HPDE6-E6E7 (cell line): ENCODE measurements around the gene SLC6A9.

Experiments used
- DNase-seq: peaks from one replicate; pipeline ENCODE4 v3.0.0; 2011; ENCODE audit warnings: missing footprints; ENCODE audit errors: extremely low spot score

The SLC6A9 gene

DNA sequence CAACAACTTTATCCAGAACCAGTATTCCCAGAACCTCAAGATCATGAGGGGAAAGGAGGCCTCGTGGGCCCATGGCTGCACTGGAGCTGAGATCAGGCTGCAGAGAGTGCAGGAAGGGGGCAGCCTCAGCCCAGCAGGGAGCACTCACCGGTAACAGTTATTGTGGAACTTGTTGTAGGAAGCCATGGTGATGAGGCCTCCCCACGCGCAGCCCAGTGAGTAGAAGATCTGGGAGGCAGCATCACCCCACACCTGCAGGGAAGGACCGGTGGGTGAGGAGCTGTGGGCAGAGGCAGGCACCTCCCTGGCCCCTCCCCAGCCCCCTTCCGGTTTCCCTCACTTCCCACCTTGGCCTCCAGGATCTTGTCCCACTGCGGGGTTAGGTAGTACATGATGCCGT lies 29.1 kb downstream of the SLC6A9 start:
- no peak for DNase-seq

DNA sequence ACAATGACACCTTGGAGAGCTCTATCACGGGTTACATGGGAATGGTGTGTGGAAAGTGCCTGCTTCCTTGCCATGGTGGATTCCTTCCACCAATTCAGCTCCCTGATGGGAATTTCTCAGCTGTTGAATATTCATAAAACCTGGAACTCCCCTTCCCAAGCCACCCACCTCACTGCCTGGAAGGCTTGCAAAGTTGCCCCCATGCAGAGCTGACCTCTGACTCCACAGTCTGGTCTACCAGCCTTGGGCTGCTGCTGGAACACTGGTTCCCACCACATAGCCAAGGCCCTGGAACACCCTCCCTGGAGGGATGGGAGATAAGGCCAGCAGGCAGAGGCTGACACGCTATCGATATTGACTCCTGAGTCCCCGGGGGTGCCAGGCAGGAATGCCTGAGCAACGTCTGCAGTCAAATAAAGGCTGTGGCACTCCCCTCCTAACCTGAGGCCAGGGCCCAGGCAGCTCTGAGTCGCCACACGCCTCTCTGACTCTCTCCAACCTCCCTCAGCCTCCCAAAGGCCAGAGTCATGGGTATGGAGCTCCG lies 31.1 kb downstream of the SLC6A9 start:
- DNase-seq: no peak

DNA sequence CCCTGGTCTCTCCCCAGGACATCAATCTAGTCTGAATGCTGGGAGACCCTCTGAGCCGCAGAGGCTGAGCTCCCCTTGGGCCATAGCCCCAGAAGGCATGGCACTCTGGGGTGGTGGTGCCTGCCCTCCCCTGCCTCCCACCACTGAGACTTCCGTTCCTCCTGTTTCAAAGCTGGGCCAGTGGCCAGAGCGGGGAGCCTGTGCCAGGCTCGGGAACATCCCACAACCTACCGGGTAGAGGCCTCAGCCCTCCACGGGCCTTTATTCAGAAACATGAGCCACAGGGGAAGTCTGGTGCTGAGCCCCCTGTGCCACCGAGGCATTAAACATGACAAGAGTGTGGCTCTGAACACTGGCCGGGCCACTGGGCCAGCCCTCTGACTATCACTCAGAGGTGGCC lies 31.8 kb downstream of the SLC6A9 start:
- no peak for DNase-seq

DNA sequence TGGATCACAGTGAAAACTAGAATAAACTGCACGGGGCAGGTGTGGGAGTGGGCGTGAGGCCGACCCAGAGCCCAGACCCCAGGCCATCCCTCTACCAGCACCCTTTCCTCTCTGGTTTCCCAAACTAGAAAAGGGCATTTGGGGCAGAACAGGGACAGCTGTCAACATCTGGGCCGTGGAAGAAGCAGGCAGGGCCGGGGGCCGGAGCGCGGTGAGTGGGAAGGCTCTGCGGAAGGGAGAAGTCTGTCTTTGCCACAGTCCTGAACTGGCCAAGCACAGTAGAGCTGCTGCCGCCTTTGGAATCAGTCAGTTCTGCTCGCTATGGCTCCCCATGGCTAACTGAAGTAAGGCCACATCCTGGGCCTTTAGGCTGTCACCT lies 33.3 kb downstream of the SLC6A9 start:
- no peak for DNase-seq

DNA sequence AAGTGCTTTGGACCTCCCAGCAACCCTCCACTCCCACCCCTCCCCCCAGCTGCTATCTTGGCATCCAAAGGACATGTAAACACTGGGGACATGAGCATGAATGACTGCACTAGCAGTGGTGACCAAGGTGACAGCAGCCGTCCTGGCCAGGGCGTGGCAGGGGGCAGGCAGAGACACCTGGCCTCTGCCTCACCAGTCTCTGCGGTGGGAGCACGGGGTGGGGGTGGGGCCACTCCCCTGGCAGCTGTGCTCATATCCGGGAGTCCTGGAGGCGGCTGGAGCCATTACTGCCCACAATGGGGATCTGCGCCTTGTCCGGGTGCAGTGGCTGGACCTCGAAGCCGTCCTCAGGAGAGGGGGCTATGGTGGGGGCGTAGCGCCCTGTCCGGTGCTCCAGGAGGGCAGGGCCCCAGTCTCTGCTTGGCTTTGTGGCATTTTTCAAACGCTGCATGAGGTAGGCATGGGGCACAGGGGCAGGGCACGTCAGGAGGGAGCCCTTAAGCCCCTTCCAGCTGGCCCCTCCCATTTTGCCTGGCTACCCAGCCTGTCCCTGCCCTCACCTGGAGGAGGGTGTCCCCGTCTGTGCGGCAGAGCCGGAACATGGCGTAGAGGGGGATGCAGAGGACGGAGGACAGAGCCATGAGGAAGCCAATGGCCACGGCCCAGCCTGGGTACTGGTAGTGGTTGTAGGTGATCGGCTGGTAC lies 33.8 kb downstream of the SLC6A9 start:
- no peak for DNase-seq

- no peak for DNase-seq
Observed at GRCh38 chr1:43996733-43997115, 34.5 kb downstream of the SLC6A9 start.

DNA sequence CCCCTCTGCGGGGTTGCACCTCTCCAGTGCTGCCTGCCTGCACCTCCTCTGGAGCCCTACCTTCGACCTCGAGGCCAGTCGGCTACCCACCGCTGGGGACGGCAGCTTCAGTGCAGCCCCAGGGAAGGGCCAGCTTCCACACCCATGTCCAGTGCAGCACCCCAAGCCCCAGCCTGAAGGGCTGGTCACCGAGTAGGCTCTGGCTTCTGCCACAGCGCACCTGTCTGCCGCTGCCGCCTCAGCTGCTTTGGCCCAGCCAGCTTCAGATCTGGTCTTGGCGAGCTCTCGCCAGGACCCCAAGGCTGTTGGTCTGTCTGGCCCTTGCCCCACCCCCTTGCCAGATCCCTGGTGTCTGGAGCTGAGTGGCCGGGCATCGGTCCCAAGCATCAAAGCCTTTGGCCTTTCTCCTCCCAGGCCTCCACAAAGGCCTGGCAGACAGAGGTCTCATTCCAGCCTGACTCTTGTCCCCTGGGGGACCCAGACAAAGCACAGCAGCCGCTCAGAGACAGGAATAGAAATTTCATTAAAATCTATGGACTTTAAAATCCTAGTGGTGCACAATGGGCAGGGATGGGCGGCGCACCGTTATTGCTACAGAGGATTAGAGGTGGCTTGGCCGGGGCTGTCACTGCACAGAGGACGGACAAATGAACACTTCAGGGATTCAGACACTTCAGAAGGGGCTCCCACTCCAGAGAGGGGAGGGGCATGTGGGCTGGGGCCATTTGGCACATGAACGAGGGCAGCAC lies 35.1 kb downstream of the SLC6A9 start:
- no peak for DNase-seq

GRCh38 chr1:43994794-43995790 lies 36.2 kb downstream of the SLC6A9 start:
- no peak for DNase-seq

DNA sequence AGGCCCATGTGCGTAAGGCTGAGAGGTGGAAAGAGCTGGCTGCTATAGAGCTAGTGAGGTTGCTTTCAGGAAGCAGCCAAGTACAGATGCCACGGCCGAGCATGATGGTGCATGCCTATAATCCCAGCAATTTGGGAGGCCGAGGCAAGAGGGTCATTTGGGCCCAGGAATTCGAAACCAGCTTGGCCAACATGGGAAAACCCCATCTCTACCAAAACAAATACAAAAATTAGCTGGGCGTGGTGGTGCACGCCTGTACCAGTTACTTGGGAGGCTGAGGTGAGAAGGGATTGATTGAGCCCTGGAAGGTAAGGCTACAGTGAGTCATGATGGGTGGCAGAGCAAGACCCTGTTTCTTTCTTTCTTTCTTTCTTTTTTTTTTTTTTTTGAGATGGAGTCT lies 37.2 kb downstream of the SLC6A9 start:
- DNase-seq: no peak

GRCh38 chr1:43993206-43993914 lies 37.9 kb downstream of the SLC6A9 start:
- no peak for DNase-seq

- DNase-seq: no peak
Observed at GRCh38 chr1:43992232-43992995, 38.8 kb downstream of the SLC6A9 start.

DNA sequence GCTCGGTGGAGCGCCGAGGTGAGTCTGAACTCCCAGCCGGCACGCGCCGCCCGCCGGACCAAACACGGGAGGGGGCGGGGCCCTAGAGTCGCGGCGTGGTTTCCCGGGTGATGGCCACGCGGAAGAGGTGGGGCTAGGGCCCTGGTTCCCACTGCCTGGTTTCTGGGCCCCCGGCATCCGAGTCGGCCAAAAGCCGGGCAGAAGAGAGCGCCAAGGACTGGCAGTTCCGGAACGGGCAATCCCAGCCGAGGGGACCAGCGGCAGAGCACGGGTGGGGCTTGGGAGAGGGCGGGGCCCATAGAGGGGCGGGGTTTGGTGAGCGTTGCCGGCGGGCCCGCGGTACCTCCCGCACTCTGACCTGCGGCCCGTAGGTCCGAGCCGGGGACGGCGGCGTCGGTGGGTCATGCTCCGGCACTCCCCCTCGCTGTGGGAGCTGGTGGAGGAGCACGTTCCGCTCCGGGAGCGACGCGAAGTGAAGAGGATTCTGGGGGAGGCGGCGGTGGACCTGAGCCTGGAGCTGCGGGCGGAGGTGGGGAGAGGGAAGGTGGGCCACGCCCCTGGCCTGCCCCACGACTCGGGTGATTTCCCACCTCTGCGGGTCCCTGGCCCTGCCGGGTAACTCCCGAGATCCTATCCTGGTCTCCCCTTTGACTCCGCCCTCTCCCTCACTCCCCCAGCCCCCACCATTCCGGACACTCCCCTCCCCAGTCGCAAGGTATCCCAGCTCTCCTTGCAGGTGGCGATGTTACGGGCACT lies 39.6 kb downstream of the SLC6A9 start, which contains the start of gene CCDC24:
TSS of gene CCDC24 (plus strand) at position 124 of the 756 bp plus-strand sequence. CDS start at position 404, 280 bp downstream.
- DNase-seq: peak; percentile 74

- no peak for DNase-seq
Observed at GRCh38 chr1:43991200-43991475, 40.1 kb downstream of the SLC6A9 start.

GRCh38 chr1:43990271-43991199 lies 40.7 kb downstream of the SLC6A9 start:
- DNase-seq: no peak

DNA sequence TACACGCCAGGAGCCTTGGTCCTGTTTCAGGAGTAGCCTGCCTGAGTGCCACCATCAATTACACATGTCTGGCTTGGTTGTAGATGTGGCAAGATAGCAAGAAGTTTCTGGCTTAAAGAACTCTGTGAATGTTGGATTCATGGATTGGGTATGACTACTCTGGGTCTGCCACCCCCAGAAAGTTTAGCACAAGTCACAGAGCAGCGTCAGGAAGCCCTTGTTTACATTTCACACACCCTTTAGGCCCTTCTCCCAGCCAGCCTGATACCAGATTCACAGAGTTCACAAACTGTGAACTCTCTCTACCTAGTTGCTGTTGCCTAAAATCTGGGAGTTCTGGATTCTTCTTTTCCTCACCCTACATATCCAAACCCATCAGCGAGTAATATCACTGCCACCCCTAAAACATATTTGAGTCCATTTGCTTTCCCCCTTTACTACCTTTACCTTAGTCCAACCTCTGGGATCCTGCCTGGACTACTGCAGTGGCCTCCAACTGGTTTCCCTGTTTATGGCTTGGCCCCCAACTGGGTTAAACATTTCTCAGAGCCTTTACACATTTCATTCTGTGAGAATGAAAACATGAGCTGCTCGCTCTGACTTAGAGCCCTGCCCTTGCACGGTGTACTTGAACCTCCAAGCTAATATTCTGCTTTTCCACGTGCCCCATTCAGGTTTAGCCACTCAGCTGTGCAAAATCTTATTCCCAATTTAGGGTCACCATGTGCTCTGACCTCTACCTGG lies 43.9 kb downstream of the SLC6A9 start:
- no peak for DNase-seq

- no peak for DNase-seq
Observed at GRCh38 chr1:43986712-43987111, 44.5 kb downstream of the SLC6A9 start.

- no peak for DNase-seq
Observed at GRCh38 chr1:43985984-43986595, 45.2 kb downstream of the SLC6A9 start.

- no peak for DNase-seq
Observed at GRCh38 chr1:43984855-43985254, 46.4 kb downstream of the SLC6A9 start.
